Activated T-cell treated with anti-CD3 and anti-CD28 coated beads for 48 hours (primary cell): Measurements from ENCODE around the gene COL28A1.
"Not testable (repeated sequence)": the region's sequence is repeated elsewhere in the genome, so short reads cannot be mapped to it uniquely, and the experiment has no call there.

Source experiments
- DNase-seq: peaks from one replicate; pipeline ENCODE4 v3.0.0-alpha.2; 2020; ENCODE audit warnings: low read depth

Gene COL28A1

DNA sequence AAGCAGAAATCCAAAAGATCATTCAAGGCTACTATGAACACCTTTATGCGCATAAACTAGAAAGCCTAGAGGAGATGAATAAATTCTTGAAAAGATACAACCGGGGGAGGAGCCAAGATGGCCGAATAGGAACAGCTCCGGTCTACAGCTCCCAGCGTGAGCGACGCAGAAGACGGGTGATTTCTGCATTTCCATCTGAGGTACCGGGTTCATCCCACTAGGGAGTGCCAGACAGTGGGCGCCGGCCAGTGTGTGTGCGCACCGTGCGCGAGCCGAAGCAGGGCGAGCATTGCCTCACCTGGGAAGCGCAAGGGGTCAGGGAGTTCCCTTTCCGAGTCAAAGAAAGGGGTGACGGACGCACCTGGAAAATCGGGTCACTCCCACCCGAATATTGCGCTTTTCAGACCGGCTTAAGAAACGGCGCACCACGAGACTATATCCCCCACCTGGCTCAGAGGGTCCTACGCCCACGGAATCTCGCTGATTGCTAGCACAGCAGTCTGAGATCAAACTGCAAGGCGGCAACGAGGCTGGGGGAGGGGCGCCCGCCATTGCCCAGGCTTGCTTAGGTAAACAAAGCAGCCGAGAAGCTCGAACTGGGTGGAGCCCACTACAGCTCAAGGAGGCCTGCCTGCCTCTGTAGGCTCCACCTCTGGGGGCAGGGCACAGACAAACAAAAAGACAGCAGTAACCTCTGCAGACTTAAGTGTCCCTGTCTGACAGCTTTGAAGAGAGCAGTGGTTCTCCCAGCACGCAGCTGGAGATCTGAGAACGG, 70.5 kb downstream of the COL28A1 start:
- not testable (repeated sequence) for DNase-seq

- no peak for DNase-seq
These were observed 81.7 kb downstream of the COL28A1 start for GRCh38 chr7:7454000-7454399.

GRCh38 chr7:7452652-7453051, 83.0 kb downstream of the COL28A1 start:
- no peak for DNase-seq

- DNase-seq, result no peak
These were observed 83.6 kb downstream of the COL28A1 start for GRCh38 chr7:7452119-7452518.

GRCh38 chr7:7449055-7449454, 86.6 kb downstream of the COL28A1 start:
- DNase-seq, result no peak

DNA sequence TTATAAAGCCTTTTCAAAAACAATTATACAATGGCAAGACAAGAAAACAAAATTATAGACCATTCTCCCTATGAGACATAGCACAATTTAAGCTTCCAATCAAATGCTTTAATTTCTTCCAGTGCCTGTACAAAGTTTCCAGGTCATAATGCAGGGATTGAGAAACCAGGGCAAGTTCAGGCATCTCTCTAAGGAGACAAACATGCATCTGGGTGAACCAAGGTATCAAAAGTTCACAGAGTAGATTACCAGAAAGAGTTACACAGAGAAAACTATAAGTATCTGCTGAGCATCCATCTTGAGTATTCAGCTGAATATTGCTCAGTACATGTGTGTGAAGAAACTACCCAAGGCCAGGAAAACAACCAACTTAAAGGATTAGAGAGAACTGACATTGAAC, 89.1 kb downstream of the COL28A1 start:
- no peak for DNase-seq

DNA sequence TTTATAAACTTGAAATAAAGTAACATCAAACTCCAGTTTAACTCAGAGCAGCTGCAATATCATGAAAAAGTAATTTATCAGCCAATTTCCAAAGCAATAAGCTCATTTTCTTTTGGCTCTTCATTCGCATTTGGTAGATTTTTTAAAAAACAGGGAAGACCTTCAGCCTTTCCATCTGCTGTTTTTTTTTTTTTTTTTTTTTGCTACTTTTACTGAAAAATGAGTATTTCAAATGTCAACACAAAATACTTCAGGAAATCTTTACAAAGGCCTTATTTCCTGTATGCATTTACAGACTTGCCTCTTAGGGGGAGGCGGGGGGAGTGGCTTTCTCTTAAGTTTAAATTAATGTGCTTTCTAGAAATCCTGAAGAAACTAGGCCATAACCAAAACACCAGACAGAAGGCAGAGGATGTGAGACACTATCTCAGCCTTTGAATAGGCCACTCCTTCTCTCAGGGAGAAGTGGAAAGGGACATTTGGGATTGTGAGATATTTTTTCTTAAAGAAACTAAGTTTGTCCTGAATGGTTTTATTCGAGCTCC, 91.8 kb downstream of the COL28A1 start:
- no peak for DNase-seq

- DNase-seq, result no peak
These were observed 96.1 kb downstream of the COL28A1 start for GRCh38 chr7:7439564-7439963.

DNA sequence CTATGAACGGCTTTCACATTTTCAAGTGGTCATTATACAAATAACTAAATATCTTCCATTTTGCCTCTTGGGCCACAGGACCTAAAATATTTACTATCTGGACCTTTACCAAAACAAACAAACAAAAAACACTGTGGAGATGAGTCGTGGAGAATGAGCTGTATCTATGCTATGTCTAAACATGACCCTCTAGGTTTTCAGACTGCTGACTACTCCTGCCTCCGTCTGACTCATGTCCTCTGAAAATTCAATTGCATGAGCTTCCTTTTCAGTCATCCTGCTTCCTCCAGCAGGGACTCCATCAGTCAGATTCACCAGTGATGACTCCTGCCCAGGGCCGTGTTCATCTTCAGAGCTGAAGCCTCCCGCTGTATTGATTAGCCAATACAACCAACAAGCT, 96.8 kb downstream of the COL28A1 start:
- DNase-seq, result no peak

DNA sequence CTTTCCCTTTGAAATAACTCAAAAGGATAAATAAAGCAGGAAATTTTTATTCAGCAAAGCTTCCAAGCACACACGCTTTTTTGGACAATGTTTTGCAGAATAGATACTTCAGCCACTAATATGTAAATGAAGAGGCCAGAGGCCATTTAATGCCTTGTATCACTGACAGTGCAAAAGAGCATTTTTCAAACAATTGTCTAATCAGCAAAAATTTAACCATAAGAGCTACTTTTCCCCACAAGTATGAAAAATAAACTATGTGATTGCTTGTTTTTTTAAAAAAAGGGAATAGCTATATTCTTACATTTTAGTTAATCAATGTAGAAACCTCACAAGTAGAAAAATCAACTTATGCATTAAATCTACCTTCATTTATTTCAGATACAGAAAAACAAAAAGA, 99.7 kb downstream of the COL28A1 start:
- DNase-seq, result no peak

- no peak for DNase-seq
These were observed 101.3 kb downstream of the COL28A1 start for GRCh38 chr7:7434329-7434728.

- no peak for DNase-seq
These were observed 101.9 kb downstream of the COL28A1 start for GRCh38 chr7:7433811-7434210.

DNA sequence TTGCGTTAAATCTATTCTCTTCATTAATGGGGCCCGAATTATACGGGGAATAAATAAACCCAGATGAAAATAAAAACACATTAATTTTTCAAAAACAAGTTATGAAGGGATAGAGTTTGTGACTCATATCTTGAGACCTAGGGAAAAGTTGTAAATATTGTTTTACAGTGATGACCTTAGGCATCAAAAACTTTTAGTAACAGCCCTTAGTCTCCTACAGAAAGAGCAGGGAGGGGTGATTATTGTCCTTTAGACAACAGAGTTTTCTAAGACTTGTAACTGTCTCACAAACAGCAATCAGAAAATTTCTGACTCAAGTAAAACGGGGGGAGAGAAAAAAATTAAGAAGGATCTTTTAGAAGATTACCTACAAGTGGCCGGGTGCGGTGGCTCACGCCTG, 102.7 kb downstream of the COL28A1 start:
- DNase-seq, result no peak

DNA sequence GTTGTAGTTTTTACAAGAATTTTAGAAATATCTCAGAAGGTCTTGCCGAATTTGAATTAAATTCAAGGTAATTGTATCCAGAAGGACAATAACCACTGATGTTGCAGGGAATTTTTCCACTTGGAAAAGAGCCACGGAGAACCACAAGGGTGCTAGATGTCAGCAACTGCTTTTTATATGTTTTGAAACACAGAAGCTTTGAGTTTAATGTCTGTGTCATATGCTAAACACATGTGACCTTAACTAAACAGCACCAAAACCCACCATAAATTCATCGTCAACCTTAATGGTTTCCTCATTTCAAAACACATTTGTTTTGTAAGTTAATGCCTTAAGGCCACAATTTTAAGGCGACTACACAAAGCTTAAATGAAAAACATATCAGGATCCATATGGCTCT, 106.9 kb downstream of the COL28A1 start:
- no peak for DNase-seq

GRCh38 chr7:7427363-7427762, 108.3 kb downstream of the COL28A1 start:
- no peak for DNase-seq

DNA sequence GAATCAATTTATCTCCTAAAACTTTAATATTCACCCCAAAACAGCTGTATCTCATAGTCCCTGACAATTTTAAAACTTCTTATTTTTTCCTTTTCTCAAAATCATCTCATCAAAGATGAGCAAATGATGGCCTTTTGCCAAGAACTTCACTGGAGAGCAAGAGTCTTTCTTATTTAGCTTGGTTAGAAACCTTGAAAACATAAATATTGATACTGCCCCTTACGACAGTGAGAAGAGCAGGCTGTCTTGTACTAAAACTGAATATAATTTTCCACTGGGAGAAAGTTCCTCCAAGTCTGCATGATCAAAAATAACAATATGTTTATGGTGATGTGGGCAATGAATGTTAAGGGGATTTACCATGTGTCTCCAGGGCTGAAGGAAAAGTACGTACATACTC, 109.0 kb downstream of the COL28A1 start:
- no peak for DNase-seq

DNA sequence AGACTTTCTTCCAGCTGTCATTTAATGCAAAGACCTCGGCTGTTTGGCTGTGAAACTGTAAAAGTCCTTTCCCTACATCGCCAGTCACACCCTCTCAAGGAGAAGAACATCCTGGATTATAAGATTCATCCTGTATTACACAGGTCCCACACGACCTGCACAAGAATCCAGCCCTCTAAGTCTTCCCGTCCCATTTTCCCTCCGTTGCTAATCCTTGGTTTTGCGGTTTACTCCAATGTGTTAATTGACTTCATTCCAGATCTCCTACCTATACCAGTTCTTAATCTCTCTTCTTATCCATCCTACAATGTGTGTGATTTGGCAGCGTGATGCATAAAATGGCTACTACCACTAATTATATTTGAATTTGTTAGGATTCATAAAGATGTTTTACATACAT, 110.4 kb downstream of the COL28A1 start:
- no peak for DNase-seq

DNA sequence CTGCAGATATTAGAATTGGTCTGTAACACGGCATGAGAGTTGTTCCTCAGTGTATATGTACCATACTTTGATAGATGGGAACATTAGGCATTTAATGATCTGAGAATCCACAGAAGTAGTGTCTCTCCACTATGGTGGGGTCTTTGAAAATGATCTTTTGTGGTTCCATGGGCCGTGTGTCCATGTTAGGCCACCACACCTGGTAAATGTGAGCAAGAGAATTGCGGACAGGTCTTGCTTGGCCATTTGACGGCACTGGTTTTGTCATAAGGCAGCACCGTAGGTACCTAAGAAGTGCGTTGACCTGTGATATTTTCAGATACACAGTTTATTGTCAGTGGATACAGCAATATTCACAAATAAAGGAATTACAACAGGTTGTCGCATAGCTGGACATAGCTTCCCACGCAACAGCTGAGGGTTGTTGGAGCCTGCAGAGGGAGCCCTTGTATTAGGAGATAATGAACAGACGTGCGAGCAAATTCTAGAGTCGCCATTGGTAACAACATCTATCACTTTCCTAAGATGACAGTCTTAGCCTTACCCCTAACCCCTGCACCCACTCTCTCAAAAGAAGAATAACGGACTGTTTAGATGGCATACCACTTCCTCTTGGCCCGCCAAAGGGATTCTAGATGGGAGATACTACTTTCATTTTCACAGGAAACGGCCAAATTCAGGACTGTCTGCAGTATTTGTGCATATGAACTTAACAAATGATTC, 111.4 kb downstream of the COL28A1 start:
- no peak for DNase-seq

DNA sequence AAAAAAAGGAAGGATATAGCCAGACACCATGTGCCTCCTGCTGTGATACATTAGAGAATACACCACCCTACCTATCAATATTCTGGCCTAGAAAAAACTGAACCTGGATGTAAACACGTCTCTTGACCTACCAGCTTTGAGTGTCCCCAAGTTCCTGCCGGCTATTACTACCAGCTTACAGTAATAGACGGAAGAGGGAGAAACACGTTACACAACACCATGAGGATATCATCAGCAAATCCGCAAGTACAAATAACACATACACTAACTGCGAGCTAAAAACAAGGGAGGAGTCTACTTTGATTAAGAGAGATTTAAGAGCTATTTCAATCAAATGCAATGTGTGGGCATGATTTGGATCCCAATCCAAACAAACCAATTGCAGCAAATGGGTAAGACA, 113.0 kb downstream of the COL28A1 start:
- no peak for DNase-seq

GRCh38 chr7:7421826-7422225, 113.8 kb downstream of the COL28A1 start:
- DNase-seq, result no peak

DNA sequence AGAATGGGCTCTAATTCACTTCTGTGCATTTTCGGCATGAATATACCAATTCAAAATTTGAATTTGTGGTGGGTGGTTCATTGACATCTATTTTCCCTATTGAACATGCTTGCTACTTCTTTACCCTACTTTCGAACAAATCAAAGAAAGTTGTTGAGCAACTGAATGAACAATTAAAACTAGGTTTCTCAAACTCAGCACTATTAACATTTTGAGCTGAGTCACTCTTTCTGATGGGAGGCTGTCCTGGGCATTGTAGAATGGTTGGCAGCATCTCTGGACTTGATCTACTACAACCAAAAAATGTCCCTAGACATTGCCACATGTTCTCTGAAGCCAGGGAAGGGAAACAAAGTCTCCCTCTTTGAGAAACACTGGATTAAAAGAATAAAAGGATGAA, 116.7 kb downstream of the COL28A1 start:
- DNase-seq, result no peak

- no peak for DNase-seq
These were observed 117.8 kb downstream of the COL28A1 start for GRCh38 chr7:7417851-7418250.

- DNase-seq, result no peak
These were observed 118.3 kb downstream of the COL28A1 start for GRCh38 chr7:7417414-7417813.
